MG63 (cell line): ENCODE measurements around the gene PDE10A. TPM values are rescaled to one million over a fixed set of nuclear protein-coding genes. Genes with fewer than 3 reads are reported as not detected.

Source experiments
- DNase-seq: peaks from one replicate; pipeline ENCODE4 v3.0.0-alpha.2; 2020
- H3K27me3 ChIP-seq: fragments of 250-450 bp; sonication (Bioruptor Pico); 2 replicates; pipeline ENCODE4 v1.5.1; 2020; ENCODE audit warnings: mild to moderate bottlenecking, moderate library complexity
- H3K36me3 ChIP-seq: fragments of 250-450 bp; sonication (Bioruptor Pico); 2 replicates; pipeline ENCODE4 v1.5.1; 2020; ENCODE audit warnings: mild to moderate bottlenecking, moderate library complexity
- H3K4me3 ChIP-seq: fragments of 250-450 bp; sonication (Bioruptor Pico); 2 replicates; pipeline ENCODE4 v1.5.1; 2020; ENCODE audit warnings: mild to moderate bottlenecking, moderate library complexity
- H3K9me3 ChIP-seq: fragments of 250-450 bp; sonication (Bioruptor Pico); 2 replicates; pipeline ENCODE4 v1.5.1; 2020; ENCODE audit warnings: mild to moderate bottlenecking, moderate library complexity
- total RNA-seq: library from RNA; depleted of rRNA; stranded (reverse); fragments of >200 nt; shearing (Covaris generic); gene quantifications from 2 replicates; pipeline ENCODE4 v1.2.3, GENCODE V29; 2014; ENCODE audit warnings: low replicate concordance

Gene PDE10A
- total RNA-seq, 1 experiment from 2014 or later = 1.3 TPM

DNA sequence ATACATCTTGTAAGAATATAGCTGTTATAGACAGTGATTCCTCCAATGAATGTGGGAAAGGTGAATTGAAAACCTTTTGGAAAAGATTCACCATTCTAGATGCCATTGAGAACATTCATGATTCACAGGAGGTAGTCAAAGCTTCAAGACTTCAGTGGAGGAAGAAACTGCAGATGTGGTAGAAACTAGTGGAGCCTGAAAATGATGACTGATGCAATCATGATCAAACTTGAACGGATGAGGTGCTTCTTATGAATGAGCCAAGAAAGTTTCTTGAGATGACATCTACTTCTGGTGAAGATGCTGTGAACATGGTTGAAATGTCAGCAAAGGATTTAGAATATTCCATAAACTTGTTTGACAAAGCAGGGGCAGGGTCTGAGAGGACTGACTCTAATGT lies 286.9 kb downstream of the PDE10A start:
- Histone ChIP-seq H3K4me3 (no peak overlapping the region), H3K9me3 (no peaks in the 10 kb centered on the region), H3K27me3 (no peaks in the 10 kb centered on the region), H3K36me3 (no peaks in the 10 kb centered on the region)
- no peak for DNase-seq

DNA sequence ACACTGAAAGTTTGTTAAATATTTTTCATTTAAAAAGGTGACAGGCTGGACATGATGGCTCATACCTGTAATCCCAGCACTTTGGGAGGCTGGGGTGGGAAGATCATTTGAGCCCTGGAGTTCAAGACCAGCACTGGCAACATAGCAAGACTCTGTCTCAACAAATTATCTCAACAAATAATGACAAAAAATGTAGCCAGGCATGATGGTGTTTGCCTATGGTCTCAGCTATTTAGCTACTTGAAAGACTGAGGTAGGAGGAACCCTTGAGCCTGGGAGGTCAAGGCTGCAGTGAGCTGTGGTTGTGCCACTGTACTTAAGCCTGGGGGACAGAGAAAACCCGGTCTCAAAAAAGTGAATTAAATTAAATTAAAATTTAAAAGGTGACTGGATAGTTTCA lies 297.7 kb downstream of the PDE10A start:
- Histone ChIP-seq H3K36me3 (no peaks in the 10 kb centered on the region), H3K9me3 (peaks cover 3% of the 10 kb centered on the region; the same call in 1 of the 2 replicates), H3K27me3 (no peaks in the 10 kb centered on the region), H3K4me3 (no peak overlapping the region)
- no peak for DNase-seq

DNA sequence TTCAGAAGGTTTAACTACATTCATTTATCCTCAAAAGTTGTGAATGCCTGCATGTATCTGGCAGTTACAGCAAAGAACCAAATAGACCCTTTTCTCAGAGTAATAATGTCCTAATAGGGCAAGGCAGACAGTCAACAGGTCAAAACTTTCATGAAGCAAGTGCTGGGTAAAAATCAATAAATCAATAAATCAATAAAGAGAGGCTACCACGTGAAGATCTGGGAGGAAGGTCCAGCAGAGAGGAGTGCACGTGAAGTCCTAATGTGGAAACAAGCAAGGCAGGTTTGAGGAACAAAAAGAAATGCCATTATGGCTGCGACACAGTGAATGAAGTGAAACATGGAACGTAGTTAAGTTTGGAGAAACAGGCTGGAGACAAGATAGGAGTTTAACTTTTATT lies 317.3 kb downstream of the PDE10A start:
- no peak for DNase-seq

GRCh38 chr6:165340532-165340931 lies 322.5 kb downstream of the PDE10A start:
- Histone ChIP-seq H3K4me3 (no peak overlapping the region), H3K36me3 (no peaks in the 10 kb centered on the region), H3K27me3 (no peaks in the 10 kb centered on the region), H3K9me3 (no peaks in the 10 kb centered on the region)
- no peak for DNase-seq

More for the DNA sequence above, 317.3 kb downstream of the PDE10A start:
- Histone ChIP-seq H3K27me3 (no peaks in the 10 kb centered on the region), H3K9me3 (no peaks in the 10 kb centered on the region), H3K36me3 (no peaks in the 10 kb centered on the region), H3K4me3 (no peak overlapping the region)

DNA sequence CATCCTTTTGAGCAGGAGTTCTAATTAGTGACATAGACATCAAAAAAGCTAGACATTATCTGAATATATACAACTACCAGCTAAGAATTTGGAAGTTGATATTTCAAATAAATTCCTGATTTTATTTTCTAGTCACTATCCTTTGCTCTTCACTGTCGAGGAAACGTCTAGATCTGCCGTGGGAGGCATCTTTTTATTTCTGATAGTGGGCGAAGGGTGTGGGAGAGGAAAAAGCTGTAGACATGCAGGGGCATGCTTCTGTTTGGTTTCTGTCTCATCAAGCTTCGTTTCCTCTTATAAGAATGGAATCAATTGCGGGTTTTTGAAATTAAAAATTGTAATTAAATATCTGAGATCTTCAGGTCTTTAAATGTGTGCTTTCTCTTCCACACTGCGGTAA lies 337.4 kb downstream of the PDE10A start:
- no peaks in the 10 kb centered on the region for H3K36me3 ChIP-seq
- peaks cover 2% of the 10 kb centered on the region; the same call in 1 of the 2 replicates for H3K9me3 ChIP-seq
- H3K4me3 ChIP-seq = no peak overlapping the region
- DNase-seq = no peak
- no peaks in the 10 kb centered on the region for H3K27me3 ChIP-seq

- Histone ChIP-seq H3K27me3 (no peaks in the 10 kb centered on the region), H3K9me3 (peaks cover 2% of the 10 kb centered on the region; the same call in 1 of the 2 replicates), H3K4me3 (no peak overlapping the region), H3K36me3 (no peaks in the 10 kb centered on the region)
- no peak for DNase-seq
Measured at GRCh38 chr6:165321555-165322145, 341.4 kb downstream of the PDE10A start.

- peaks cover 2% of the 10 kb centered on the region; the same call in 1 of the 2 replicates for H3K9me3 ChIP-seq
- no peaks in the 10 kb centered on the region for H3K36me3 ChIP-seq
- H3K4me3 ChIP-seq = no peak overlapping the region
- no peaks in the 10 kb centered on the region for H3K27me3 ChIP-seq
- DNase-seq = no peak
Measured at GRCh38 chr6:165321150-165321549, 341.9 kb downstream of the PDE10A start.

DNA sequence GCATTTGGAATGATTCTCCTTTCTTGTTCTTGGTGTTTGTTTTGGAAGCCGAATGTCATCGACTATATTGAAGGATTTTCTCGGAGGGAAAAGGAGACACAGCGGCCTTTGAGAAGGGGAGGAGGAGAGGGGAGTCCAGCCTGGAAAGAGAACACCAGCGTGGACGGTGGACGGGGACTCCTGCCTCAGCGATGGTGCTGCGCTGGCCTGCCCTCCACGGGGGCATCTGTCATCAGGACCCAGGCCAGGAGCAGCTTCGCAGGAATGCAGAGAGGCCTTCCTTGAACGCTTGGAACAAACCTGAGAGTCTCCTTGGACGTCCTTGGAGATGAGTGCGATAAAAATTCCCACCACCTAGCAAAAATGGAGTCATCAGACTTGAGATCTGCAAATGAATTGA lies 345.3 kb downstream of the PDE10A start:
- no peak for DNase-seq
- H3K36me3 ChIP-seq = no peaks in the 10 kb centered on the region
- H3K27me3 ChIP-seq = no peaks in the 10 kb centered on the region
- peaks cover 2% of the 10 kb centered on the region; the same call in 1 of the 2 replicates for H3K9me3 ChIP-seq
- no peak overlapping the region for H3K4me3 ChIP-seq

DNA sequence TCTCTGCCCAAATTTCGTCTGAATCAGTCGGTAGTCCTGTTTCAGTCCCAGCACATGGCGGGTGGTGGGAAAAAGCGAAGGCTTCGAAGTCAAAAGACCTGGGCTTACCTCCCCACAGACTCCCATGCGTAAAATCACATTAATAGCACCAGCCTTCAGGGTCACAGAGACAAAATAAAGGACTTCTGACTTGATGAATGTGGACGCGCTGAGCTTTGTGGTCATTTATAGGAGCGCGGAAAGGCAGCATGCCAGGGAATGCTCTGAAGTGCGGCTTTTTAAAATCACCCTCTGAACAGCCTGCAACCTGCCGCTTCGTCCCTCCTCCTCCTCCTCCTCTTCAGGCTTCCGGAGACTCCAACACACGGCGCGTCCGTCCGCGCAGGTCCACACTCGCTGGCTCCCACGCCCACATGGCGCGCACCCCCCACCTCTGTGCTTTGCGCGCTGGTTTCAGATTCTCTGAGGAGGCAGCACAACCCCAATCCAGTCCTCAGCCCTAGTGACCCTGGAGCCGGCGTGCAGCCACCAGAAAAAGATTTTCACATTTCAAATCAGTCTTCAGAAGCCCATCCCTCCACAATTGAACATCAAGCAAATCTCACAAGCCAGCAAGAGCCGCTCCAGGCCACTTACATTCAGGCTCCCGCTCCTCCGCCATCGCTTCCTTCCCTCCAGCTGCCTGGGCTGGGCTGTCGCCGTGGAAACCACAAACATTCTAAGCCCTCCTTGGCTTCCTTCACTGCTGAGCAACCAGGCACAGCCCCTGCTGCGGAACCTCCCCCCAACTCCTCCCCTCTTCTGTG lies 353.9 kb downstream of the PDE10A start, which contains the start of gene C6orf118:
C6orf118 (minus strand) TSS at position 680 of the 806 bp plus-strand sequence; CDS start at position 661, 19 bp downstream.
- H3K36me3 ChIP-seq = no peaks in the 10 kb centered on the region
- H3K9me3 ChIP-seq = no peaks in the 10 kb centered on the region
- DNase-seq = peak; percentile 76
- H3K27me3 ChIP-seq = no peaks in the 10 kb centered on the region
- peak within 1 kb of the TSS; percentile 48 for H3K4me3 ChIP-seq

DNA sequence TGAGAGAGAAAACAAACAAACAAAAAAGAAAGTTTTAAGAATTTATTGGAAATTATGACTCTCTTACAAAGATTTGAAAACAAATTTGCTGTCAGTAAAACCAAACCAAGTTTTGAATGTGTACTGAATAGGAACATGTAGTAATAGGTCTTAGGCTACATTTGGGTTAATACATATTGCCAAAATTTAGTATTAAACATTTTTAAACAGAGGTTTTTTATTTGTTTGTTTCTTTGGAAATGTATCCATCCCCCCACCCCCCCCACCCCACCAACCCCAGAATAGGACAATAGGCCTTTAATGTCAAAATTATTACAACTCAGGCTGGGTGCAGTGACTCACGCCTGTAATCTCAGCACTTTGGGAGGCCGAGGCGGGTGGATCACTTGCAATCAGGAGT lies 356.1 kb downstream of the PDE10A start:
- Histone ChIP-seq H3K36me3 (no peaks in the 10 kb centered on the region), H3K4me3 (no peak overlapping the region), H3K27me3 (no peaks in the 10 kb centered on the region), H3K9me3 (no peaks in the 10 kb centered on the region)
- DNase-seq = no peak

DNA sequence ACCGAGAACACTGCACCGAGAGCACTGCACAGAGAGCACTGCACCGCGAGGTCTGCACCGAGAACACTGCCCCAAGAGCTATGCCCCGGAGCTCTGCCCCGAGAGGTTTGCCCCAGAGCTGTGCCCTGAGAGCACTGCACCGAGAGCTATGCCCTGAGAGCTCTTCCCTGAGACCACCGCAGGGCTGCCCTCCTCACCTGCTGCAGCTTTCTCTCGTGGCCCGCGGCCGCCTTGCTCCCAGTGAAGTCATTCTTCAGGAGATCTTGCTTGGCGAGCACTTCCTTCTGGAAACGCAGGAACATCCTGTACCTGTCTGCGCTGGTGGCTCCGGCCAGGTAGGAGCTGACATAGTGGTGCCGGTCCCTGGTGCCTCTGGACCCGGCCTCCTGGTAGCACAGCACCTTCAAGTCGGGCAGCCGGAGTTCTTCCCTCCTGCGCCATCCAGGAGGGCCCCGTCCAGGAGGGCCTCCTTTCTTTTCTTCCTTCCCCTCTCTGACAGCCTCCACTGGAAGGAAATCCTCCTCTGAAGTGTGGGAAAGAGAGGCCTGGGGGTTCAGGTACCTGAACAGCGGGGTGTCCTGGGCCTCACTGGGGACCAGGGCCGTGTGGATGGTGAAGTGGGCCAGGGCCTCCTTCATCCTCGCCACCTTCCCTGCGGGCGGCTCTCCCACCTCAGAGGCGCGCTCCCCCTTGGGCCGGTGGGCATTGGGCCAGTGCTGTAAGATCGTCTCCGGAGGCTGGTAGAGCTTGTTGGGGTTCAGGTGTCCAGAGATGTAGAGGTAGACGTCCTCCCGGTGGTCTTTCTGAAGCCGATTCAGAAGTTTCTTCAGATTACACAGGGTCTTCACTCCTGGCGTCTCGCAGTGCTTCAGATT lies 361.4 kb downstream of the PDE10A start:
- H3K4me3 ChIP-seq = no peak overlapping the region
- H3K36me3 ChIP-seq = no peaks in the 10 kb centered on the region
- H3K9me3 ChIP-seq = no peaks in the 10 kb centered on the region
- no peaks in the 10 kb centered on the region for H3K27me3 ChIP-seq
- no peak for DNase-seq

- no peaks in the 10 kb centered on the region for H3K9me3 ChIP-seq
Measured at GRCh38 chr6:165300422-165300936, 362.6 kb downstream of the PDE10A start.

GRCh38 chr6:165298875-165299274 lies 364.2 kb downstream of the PDE10A start:
- DNase-seq = no peak
- H3K36me3 ChIP-seq = no peaks in the 10 kb centered on the region
- H3K4me3 ChIP-seq = no peak overlapping the region

More at GRCh38 chr6:165300422-165300936, 362.6 kb downstream of the PDE10A start:
- Histone ChIP-seq H3K36me3 (no peaks in the 10 kb centered on the region), H3K4me3 (no peak overlapping the region), H3K27me3 (no peaks in the 10 kb centered on the region)
- DNase-seq = no peak

GRCh38 chr6:165298402-165298801 lies 364.6 kb downstream of the PDE10A start:
- DNase-seq = no peak
- Histone ChIP-seq H3K36me3 (no peaks in the 10 kb centered on the region), H3K27me3 (no peaks in the 10 kb centered on the region), H3K4me3 (no peak overlapping the region), H3K9me3 (no peaks in the 10 kb centered on the region)

More at GRCh38 chr6:165298875-165299274, 364.2 kb downstream of the PDE10A start:
- no peaks in the 10 kb centered on the region for H3K9me3 ChIP-seq
- H3K27me3 ChIP-seq = no peaks in the 10 kb centered on the region

DNA sequence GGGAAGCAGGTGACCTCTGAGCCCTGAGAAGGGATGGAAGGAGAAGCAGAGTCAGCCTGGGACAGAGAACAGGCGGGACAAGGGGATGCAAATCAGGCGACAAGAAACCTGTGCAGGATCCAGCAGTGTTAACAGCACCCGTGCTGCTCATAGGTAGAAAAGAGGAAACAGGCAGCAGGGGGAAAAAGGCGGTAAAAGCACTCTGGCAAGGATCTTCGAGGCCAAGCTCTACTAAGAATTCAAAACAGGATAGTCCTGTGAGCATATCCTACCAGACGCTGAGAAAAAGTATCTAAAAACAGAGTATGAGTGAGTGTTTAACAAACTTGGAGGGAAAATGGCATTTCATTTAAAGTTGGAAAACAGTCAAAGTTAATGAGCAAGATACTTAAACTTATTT lies 370.4 kb downstream of the PDE10A start:
- Histone ChIP-seq H3K27me3 (no peaks in the 10 kb centered on the region), H3K36me3 (no peaks in the 10 kb centered on the region), H3K4me3 (no peak overlapping the region), H3K9me3 (no peaks in the 10 kb centered on the region; the same call in 1 of the 2 replicates)
- DNase-seq = no peak
